ENCODE results near the gene EMB.
A peak's percentile ranks its signal among the peaks of the same experiment; 100 is the strongest.
"Not testable (repeated sequence)": the region's sequence is repeated elsewhere in the genome, so short reads cannot be mapped to it uniquely, and the experiment has no call there.

The EMB gene

GRCh38 chr5:50447228-50447627 lies 6.1 kb upstream of the EMB start:
- no peak overlapping the region for H3K4me3 ChIP-seq (replicated peaks; ENCODE audit: insufficient read depth, low read length)
- no peaks in the 10 kb centered on the region for H3K27me3 ChIP-seq (ENCODE audit: insufficient read depth, poor library complexity, severe bottlenecking)
- no peak for DNase-seq (ENCODE audit: low read depth in 1 of 2, low spot score in 1 of 2)
- TF ChIP-seq REST (IDR thresholded peaks at IDR 0.05; ENCODE audit: insufficient replicate concordance, low read depth) (no peak), SPI1 (IDR thresholded peaks at IDR 0.05; ENCODE audit: borderline replicate concordance, low read depth) (no peak)
- TF ChIP-seq, protein P1, sequence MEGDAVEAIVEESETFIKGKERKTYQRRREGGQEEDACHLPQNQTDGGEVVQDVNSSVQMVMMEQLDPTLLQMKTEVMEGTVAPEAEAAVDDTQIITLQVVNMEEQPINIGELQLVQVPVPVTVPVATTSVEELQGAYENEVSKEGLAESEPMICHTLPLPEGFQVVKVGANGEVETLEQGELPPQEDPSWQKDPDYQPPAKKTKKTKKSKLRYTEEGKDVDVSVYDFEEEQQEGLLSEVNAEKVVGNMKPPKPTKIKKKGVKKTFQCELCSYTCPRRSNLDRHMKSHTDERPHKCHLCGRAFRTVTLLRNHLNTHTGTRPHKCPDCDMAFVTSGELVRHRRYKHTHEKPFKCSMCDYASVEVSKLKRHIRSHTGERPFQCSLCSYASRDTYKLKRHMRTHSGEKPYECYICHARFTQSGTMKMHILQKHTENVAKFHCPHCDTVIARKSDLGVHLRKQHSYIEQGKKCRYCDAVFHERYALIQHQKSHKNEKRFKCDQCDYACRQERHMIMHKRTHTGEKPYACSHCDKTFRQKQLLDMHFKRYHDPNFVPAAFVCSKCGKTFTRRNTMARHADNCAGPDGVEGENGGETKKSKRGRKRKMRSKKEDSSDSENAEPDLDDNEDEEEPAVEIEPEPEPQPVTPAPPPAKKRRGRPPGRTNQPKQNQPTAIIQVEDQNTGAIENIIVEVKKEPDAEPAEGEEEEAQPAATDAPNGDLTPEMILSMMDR (IDR thresholded peaks at IDR 0.05; ENCODE audit: insufficient read depth, low read length): no peak
- H3K27ac ChIP-seq (replicated peaks): no peak overlapping the region

- H3K27ac ChIP-seq (replicated peaks): peak overlapping the region; percentile 87
- H3K27me3 ChIP-seq (ENCODE audit: insufficient read depth, poor library complexity, severe bottlenecking): no peaks in the 10 kb centered on the region
- no peak overlapping the region for H3K4me3 ChIP-seq (replicated peaks; ENCODE audit: insufficient read depth, low read length)
- peak; percentile 70 to 71 for DNase-seq (ENCODE audit: low read depth in 1 of 2, low spot score in 1 of 2)
- TF ChIP-seq, protein P1 (IDR thresholded peaks at IDR 0.05; ENCODE audit: insufficient read depth, low read length): no peak
- peak; percentile 85 for TF ChIP-seq SPI1 (IDR thresholded peaks at IDR 0.05; ENCODE audit: borderline replicate concordance, low read depth)
- TF ChIP-seq POLR2AphosphoS5 (IDR thresholded peaks at IDR 0.05; ENCODE audit: low read depth): peak; percentile 50; the same call in 1 of the 2 replicates
These were observed 4.3 kb upstream of the EMB start for GRCh38 chr5:50445296-50445949.

DNA sequence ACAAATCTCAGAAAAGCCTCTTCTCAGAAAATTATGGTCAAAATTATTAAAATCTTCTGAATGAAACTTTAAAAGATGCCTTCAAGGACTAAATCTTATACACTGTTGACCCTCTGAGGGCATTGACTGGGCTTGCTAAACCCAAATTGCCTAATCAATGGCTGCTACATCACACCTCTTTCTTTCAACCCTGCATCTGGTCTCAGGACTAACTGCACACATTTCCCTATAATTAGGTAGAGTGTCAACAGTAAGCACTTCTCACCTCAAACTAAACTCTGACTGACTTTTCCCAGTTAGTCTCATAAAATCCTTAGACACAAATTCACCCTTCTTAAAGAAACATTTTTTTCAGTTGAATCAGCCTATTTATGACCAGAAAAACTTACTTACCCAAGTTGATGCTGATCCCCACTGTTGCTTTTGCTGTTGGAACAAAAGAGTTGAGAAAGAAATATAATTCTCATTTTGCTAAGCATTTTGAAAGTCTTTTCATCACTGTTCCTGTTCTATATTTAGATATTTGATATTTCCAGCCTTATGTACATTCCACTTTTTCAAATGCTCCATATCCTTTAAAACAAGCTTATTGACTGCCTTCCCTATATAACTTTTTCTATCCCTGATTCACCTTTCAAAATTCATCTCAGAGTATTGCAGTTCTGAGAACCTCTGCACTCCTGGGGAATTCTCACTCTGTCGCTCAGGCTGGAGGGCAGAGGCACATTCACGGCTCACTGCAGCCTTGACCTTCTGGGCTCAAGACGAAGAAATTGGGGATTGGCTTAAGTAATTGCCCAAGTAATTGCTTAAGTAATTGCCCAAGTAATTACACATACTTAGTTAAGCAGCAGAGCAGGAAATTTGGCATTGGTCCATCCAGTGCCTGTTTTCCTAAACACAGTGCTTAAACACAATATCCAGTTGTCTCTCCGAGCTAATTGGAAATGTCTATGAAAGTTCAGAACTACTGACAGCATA lies 1.8 kb upstream of the EMB start:
- DNase-seq (ENCODE audit: low read depth in 1 of 2, low spot score in 1 of 2): peak in 1 of 2 experiments; percentile 89
- Histone ChIP-seq H3K4me3 (replicated peaks; ENCODE audit: insufficient read depth, low read length) (peak overlapping the region; percentile 56), H3K27ac (replicated peaks) (peak overlapping the region; percentile 90)
- H3K27me3 ChIP-seq (ENCODE audit: insufficient read depth, poor library complexity, severe bottlenecking): not testable (repeated sequence)

- H3K4me3 ChIP-seq (replicated peaks; ENCODE audit: insufficient read depth, low read length): peak overlapping the region; percentile 56
- H3K27ac ChIP-seq (replicated peaks): peak overlapping the region; percentile 90
These were observed 436 bp upstream of the EMB start for GRCh38 chr5:50441493-50441955.

More at GRCh38 chr5:50441493-50441955, 436 bp upstream of the EMB start:
- H3K27me3 ChIP-seq (ENCODE audit: insufficient read depth, poor library complexity, severe bottlenecking): no peaks in the 10 kb centered on the region
- no peak for DNase-seq (ENCODE audit: low read depth in 1 of 2, low spot score in 1 of 2)
- TF ChIP-seq SPI1 (IDR thresholded peaks at IDR 0.05; ENCODE audit: borderline replicate concordance, low read depth) (no peak), GABPA (IDR thresholded peaks at IDR 0.05; ENCODE audit: low read depth) (no peak), POLR2AphosphoS5 (IDR thresholded peaks at IDR 0.05; ENCODE audit: low read depth) (no peak), REST (IDR thresholded peaks at IDR 0.05; ENCODE audit: insufficient replicate concordance, low read depth) (no peak)
- TF ChIP-seq, protein P1 (IDR thresholded peaks at IDR 0.05; ENCODE audit: insufficient read depth, low read length): no peak
